Thoracic aorta (tissue), 2 donors: ENCODE measurements around the gene ARL3. TPM values are rescaled to one million over a fixed set of nuclear protein-coding genes. Genes with fewer than 3 reads are reported as not detected.

ENCODE experiments used
- ATAC-seq: fragments of 150-250 bp; one replicate; pipeline ENCODE4 v1.8.0; 2017; ENCODE audit warnings: low read depth; ENCODE audit not compliant: insufficient number of reproducible peaks, low FRiP score
- DNase-seq: peaks from one replicate; pipeline ENCODE4 v3.0.0-alpha.2; 2020; ENCODE audit warnings: low spot score
- H3K27ac ChIP-seq, 2 donors: fragments of 200-600 bp; sonication (generic); 1 replicate in 1 of 2; 2 replicates in 1 of 2; pipeline ENCODE4 v1.5.1; 2016; ENCODE audit warnings: mild to moderate bottlenecking in 2 of 2, moderate library complexity in 2 of 2
- H3K27me3 ChIP-seq: fragments of 200-600 bp; sonication (generic); replicated peaks from 2 replicates; pipeline ENCODE4 v1.6.0; 2016; ENCODE audit warnings: mild to moderate bottlenecking; ENCODE audit not compliant: insufficient read depth
- H3K36me3 ChIP-seq: fragments of 200-600 bp; sonication (generic); one replicate; pipeline ENCODE4 v1.5.1; 2016
- H3K4me1 ChIP-seq, 2 donors: fragments of 200-600 bp; sonication (generic); 1 replicate in 1 of 2; 2 replicates in 1 of 2; pipeline versions ENCODE4 v1.5.1 to v1.6.0; 2016; ENCODE audit warnings: low read depth in 2 of 2, mild to moderate bottlenecking in 1 of 2; ENCODE audit not compliant: control insufficient read depth in 1 of 2
- H3K4me3 ChIP-seq: fragments of 200-600 bp; sonication (generic); 2 replicates; pipeline ENCODE4 v1.5.1; 2016; ENCODE audit warnings: mild to moderate bottlenecking
- H3K9me3 ChIP-seq: fragments of 200-600 bp; sonication (generic); 2 replicates; pipeline ENCODE4 v1.5.1; 2016
- CTCF ChIP-seq: fragments of 200-600 bp; sonication (generic); IDR thresholded peaks from one replicate; pipeline ENCODE4 v1.5.1; 2019; ENCODE audit warnings: antibody characterized with exemption
- total RNA-seq, 2 donors: library from RNA; depleted of rRNA; stranded (reverse); fragments of >200 nt; gene quantifications; one replicate each; pipeline versions ENCODE4 v1.1.0 to v1.2.3, GENCODE V29; 2016

ARL3 gene
- total RNA-seq, 2 donors from 2014 or later: 5.1 to 8.8 TPM

- H3K4me3 ChIP-seq: no peak overlapping the region
- H3K27me3 ChIP-seq: no peaks in the 10 kb centered on the region
- no peaks in the 10 kb centered on the region for H3K9me3 ChIP-seq
- TF ChIP-seq CTCF: no peak
- H3K27ac ChIP-seq: peak overlapping the region; percentile 92 to 98
- H3K4me1 ChIP-seq: peaks cover 56 to 88% of the 10 kb centered on the region in 2 donors
- no peak for ATAC-seq
- peaks cover 4% of the 10 kb centered on the region for H3K36me3 ChIP-seq
- no peak for DNase-seq
These were observed 88.0 kb downstream of the ARL3 start for GRCh38 chr10:102626026-102626685.

- DNase-seq (no peak), ATAC-seq (no peak)
- Histone ChIP-seq H3K36me3 (no peaks in the 10 kb centered on the region), H3K27me3 (no peaks in the 10 kb centered on the region), H3K27ac (peak overlapping the region; percentile 92 to 98), H3K4me1 (peaks cover 67 to 100% of the 10 kb centered on the region in 2 donors), H3K9me3 (no peaks in the 10 kb centered on the region), H3K4me3 (no peak overlapping the region)
- no peak for TF ChIP-seq CTCF
These were observed 89.2 kb downstream of the ARL3 start for GRCh38 chr10:102624751-102625645.

DNA sequence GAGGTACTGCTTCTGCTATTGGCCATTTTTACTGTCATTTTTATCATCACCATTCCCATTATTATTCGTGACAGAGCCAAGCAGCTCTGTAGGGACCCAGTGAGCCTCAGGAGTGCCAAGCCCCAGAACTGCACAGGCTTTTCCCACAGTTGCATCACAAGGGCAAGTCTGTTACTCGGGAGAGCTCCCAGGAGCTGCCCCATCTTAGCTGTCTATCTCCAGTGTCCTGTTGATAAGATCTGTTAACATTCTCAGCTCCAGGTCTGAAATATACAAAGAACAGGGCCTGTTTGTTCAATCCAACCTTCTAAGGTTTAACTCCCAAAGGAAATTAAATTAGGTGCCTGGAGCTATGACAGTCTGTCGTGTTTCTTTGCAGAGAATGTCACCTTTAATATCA lies 90.1 kb downstream of the ARL3 start:
- Histone ChIP-seq H3K4me1 (peaks cover 73 to 100% of the 10 kb centered on the region in 2 donors), H3K36me3 (no peaks in the 10 kb centered on the region), H3K27me3 (no peaks in the 10 kb centered on the region), H3K27ac (peak overlapping the region; percentile 92 to 98), H3K9me3 (no peaks in the 10 kb centered on the region), H3K4me3 (no peak overlapping the region)
- DNase-seq (no peak), ATAC-seq (no peak)
- TF ChIP-seq CTCF: no peak

Other genes starting within 250 kb of the ARL3 start
- 100 to 1,000 TPM in 1 of 2 donors, 10 to 100 TPM in 1; 98.0 to 116 TPM for gene ACTR1A, start 211.7 kb downstream of the ARL3 start, total RNA-seq
- gene SUFU, start 210.4 kb downstream of the ARL3 start, total RNA-seq: 1 to 10 TPM; 4.6 to 7.6 TPM
- 100 to 1,000 TPM; 154 to 192 TPM for gene TRIM8, start 69.9 kb downstream of the ARL3 start, total RNA-seq
- gene SFXN2, start 239 bp upstream of the ARL3 start, total RNA-seq: 10 to 100 TPM in 1 of 2 donors, 1 to 10 TPM in 1; 1.6 to 18.3 TPM
- 100 to 1,000 TPM; 123 to 268 TPM for gene WBP1L, start 29.6 kb upstream of the ARL3 start, total RNA-seq
- 1 to 10 TPM in 1 of 2 donors, under 1 TPM in 1; 0.41 to 1.3 TPM for gene CYP17A1, start 123.0 kb upstream of the ARL3 start, total RNA-seq
- gene BORCS7, start 139.9 kb upstream of the ARL3 start, total RNA-seq: 10 to 100 TPM; 35.2 to 38.7 TPM
- 1 to 10 TPM; 5.6 to 6.2 TPM for gene AS3MT, start 155.1 kb upstream of the ARL3 start, total RNA-seq
- 10 to 100 TPM; 12.2 to 24.5 TPM for gene CNNM2, start 203.9 kb upstream of the ARL3 start, total RNA-seq